22Rv1 (cell line): ENCODE results near the gene FHIP2A.

Experiments used
- ZFX ChIP-seq: fragments of 450-650 bp; IDR thresholded peaks from 2 replicates; pipeline ENCODE4 v1.6.1; 2017; ENCODE audit warnings: antibody characterized with exemption, borderline replicate concordance
- TF ChIP-seq, protein P1 (sequence below): fragments of 450-650 bp; IDR thresholded peaks from 2 replicates; pipeline ENCODE4 v1.5.1; 2017; ENCODE audit warnings: mild to moderate bottlenecking

DNA sequence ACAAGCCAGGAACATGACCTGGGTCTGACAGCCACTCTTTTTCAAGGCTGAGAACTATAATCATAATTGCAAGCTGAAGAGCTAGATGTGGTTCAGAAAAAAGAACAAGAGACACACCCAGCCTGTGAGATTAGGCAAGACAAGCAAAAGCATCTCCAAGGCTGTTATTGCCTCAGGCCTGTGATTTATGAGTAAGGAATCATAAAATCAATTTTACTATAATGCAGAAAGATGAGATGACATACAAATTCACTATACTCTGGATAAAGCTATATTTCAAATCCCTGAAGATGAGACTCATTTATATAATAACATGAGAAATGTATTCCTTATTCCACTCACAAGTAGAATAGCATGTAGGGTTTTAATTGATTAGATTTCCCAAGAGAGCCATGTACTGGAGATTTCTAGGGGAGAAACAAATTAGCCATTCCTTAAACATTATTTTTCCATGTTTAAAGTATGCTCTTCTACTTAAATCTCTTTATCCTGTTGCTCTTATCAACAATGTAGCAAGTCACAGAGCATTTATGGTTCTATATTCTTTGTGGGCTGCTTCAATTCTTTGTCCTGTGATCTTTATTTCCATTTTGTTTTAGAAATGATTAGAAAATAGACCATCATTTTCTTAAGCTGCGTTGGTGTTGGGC, 47.4 kb downstream of the FHIP2A start:
- TF ChIP-seq, protein P1, sequence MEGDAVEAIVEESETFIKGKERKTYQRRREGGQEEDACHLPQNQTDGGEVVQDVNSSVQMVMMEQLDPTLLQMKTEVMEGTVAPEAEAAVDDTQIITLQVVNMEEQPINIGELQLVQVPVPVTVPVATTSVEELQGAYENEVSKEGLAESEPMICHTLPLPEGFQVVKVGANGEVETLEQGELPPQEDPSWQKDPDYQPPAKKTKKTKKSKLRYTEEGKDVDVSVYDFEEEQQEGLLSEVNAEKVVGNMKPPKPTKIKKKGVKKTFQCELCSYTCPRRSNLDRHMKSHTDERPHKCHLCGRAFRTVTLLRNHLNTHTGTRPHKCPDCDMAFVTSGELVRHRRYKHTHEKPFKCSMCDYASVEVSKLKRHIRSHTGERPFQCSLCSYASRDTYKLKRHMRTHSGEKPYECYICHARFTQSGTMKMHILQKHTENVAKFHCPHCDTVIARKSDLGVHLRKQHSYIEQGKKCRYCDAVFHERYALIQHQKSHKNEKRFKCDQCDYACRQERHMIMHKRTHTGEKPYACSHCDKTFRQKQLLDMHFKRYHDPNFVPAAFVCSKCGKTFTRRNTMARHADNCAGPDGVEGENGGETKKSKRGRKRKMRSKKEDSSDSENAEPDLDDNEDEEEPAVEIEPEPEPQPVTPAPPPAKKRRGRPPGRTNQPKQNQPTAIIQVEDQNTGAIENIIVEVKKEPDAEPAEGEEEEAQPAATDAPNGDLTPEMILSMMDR = no peak
- no peak for TF ChIP-seq ZFX
